Heart left ventricle (tissue), 13 donors: ENCODE measurements around the gene KCNK7.

Source experiments
- POLR2A ChIP-seq, 2 donors: fragments of 450-650 bp; IDR thresholded peaks; one replicate each; pipeline ENCODE4 v1.6.1; 2017; ENCODE audit warnings: antibody characterized with exemption in 2 of 2, mild to moderate bottlenecking in 2 of 2, moderate library complexity in 2 of 2
- TF ChIP-seq, protein P1 (sequence below), 12 donors: fragments of 200-600 bp; sonication (generic) in 4 of 12; IDR thresholded peaks; one replicate each; pipeline versions ENCODE4 v1.5.0 to v1.8.0; 2018 to 2022; ENCODE audit warnings: antibody characterized with exemption in 12 of 12, mild to moderate bottlenecking in 5 of 12
- donor health status: ischemic (EF 13 %, LVEDD 7.1; RV severe dilation, severe dysfunction).
- donor health status: DM: no; HTN: yes; CAD: no.
- donor health status: DM: no; HTN: no; CAD: no.
- donor health status: ischemic (EF 25% LVEDD 6.9; RV normal size, moderate dysfunction).
- donor health status: ischemic (EF 25% LVEDD 5.7; RV mildly dilated, moderate dysfunction).
- donor health status: ischemic (EF 35%, LVEDD 5.7; RV mildly dilated, moderate dysfunction).
- donor health status: nonischemic (EF 11% LVEDD 7.7; RV severe dilation, severe dysfunction).
- donor health status: DM: yes; HTN: yes; CAD: no.
- donor health status: PGD.
- donor health status: ischemic (EF 29% LVEDD 5.4; RV normal size, mild dysfunction).
- donor health status: nonischemic (EF 23%, LVEDD 6.1; RV moderate dilation, normal function).

DNA sequence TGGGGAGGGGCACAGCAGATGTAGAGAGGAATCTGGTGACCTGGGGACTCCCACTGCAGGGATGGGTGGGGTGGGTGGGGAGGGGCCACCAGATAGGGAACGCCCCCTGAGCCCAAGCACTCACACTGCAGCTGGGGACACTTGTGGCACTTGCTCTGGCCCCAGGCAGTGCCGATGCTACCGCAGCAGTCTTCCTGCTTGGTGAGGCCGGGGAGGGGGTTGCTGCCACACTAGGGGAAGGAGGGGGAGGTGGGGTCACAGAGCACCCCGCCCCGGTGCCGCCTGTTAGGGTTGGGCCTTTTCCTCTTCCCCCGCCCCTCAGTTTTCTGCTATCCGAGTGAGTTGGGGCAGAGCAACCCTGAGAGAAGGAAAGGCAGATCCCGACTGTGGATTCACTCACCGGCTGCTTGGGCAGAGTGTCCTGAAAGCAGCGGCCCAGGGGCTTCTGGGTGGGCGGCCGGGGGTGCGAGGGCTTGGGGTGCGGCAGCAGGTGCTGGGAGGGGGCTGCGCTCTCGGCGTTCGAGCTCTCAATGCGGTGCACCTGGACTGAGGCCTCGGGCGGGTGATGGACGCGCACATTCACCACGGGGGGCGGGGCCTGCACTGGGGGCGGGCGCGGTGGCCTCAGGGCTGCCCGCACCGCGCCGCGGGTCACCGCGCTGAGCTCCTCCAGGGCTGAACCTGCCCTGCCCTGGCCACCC, 42.1 kb downstream of the KCNK7 start:
- TF ChIP-seq, protein P1, sequence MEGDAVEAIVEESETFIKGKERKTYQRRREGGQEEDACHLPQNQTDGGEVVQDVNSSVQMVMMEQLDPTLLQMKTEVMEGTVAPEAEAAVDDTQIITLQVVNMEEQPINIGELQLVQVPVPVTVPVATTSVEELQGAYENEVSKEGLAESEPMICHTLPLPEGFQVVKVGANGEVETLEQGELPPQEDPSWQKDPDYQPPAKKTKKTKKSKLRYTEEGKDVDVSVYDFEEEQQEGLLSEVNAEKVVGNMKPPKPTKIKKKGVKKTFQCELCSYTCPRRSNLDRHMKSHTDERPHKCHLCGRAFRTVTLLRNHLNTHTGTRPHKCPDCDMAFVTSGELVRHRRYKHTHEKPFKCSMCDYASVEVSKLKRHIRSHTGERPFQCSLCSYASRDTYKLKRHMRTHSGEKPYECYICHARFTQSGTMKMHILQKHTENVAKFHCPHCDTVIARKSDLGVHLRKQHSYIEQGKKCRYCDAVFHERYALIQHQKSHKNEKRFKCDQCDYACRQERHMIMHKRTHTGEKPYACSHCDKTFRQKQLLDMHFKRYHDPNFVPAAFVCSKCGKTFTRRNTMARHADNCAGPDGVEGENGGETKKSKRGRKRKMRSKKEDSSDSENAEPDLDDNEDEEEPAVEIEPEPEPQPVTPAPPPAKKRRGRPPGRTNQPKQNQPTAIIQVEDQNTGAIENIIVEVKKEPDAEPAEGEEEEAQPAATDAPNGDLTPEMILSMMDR (IDR thresholded peaks at IDR 0.05), result no peak
- TF ChIP-seq POLR2A (IDR thresholded peaks at IDR 0.05), result no peak
